GM21447 (cell line): Measurements from ENCODE around the gene RANBP9.

Experiments
- ATAC-seq: cut with Tn5 transposase; IDR thresholded peaks from one replicate; pipeline ENCODE4 v1.9.1; 2021; ENCODE audit not compliant: unreplicated experiment

RANBP9 gene

DNA sequence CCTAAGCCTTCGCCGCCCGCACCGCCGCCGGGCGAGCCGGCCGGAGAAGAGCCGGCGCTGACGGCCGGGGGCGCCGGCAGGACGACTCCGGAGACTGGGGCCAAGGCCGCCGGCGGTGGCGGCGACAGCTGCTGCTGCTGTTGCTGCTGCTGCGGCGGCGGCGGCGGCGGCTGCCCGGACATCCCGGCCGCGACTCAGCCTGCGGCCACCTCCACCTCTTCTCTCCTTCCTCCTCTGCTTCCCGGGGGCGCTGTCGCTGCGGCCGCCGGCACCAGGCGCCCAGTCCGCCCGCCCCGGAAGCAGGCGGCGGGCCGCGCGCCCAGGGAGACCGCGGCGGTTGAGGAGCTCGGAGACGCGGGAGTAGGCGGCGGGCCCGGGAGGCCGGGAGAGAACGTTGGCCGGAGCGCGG lies 307 bp downstream of the RANBP9 start:
- ATAC-seq = peak; percentile 47

DNA sequence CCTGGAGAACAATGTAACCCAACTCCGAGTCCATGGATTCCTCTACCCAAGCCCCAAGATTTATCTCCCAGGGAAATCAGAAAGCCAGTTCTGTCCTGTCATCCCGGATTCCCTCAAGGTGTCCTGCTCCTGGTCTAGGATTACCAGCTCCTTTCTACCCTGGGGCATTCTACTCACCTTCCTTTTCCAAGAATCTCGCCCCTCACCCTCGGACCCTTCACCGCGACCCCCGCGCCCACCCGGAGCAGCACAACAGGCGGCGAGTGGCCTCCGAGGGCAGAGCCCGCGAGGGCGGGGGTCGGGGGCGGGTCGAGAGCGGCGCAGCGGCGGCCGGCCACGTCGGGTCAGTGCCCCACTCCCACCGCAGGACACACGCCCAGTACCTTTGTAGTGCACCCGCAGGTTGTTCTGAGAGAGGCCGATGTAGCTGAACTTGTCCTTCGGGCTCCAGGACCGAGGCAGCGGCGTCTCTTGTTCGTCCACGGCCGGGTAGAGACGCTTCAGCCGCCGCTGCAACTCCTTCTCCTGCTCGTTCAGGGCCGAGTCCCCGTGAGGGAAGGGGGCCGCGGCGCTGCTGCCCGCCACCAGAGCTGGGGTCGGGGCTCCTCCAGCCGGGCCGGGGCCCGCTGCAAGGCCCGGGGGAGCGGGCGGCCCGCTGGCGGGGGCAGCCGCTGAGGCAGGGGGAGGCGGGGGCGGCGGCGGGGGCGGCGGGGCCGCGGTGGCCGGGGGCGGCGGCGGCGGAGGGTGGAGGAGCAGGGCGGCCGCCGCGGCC lies 897 bp downstream of the RANBP9 start:
- ATAC-seq = peak; percentile 17

DNA sequence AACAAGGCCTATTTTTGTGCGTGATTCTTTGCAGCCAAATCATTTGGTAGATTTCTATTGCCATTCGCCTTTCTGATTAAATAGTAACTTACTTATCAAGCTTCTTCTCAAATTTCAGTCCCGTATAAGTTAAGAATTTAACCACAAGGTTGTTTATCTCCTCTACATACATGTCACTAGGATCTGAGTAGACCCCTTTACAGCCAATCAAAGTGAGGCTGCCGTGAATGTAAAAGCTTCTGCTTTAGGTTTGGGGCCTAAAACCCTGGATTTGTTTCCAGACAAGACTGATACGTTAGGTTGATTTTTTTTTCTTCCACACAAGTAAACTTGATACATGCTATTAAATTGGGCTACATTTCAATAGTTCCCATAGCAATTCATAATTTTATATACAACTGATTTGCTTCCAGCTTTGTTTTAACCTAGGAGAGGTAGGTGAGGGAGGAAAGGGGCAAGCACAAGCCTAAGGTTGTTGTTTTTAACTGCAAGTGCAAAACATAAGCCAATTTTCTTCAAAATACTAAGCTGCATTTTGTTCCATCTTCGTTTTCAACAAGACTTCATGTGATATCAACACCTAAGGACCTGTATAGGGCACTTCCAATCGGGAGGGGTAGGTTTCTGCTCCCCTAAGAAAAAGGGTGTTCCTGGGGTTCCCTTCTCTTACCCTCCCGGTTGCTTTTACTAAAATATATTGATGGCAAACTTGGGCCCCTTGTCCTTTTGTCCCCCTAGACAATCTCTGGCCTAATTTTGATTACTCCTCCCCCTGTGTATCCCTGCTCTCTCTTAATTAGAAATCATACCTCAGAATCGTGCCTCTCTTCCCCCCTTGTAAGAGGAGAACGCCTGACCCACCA lies 1.7 kb downstream of the RANBP9 start:
- ATAC-seq = no peak

DNA sequence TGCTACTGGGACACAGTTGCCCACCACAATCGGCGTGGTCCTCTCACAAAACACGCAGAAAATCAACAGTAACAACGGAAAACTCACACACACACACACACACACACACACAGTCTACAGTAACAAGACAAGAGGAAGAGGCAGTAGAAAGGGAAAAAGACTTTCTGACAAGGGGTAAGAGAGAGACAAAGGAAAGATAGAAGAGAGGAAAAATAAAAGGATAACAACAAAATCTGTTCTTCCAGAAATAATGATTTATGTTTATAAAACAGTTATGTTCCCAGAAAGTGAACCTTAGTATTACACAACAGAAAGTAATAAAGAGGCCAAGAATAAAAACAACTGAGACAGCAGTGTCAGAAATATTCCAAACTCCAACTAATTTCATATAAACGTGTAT lies 2.9 kb downstream of the RANBP9 start:
- no peak for ATAC-seq

DNA sequence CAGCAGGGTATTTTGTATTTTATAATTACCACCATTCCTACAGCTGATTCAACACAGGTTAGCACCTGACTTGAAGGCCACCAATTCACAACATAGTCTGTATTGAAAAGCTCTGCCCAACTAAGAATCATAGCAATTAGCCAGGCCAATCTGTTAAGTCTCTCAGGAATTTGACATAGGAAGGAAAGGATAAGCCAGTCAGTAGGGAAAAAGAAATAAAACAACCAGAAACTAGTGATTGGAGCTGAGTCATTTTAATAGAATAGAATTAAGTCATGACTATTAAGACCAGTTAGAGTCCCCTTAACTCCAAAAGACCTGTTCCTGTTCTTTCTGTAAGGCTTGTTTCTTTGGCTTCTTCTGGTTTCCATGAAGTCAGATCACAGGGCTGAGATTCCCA lies 8.1 kb downstream of the RANBP9 start:
- ATAC-seq = no peak

DNA sequence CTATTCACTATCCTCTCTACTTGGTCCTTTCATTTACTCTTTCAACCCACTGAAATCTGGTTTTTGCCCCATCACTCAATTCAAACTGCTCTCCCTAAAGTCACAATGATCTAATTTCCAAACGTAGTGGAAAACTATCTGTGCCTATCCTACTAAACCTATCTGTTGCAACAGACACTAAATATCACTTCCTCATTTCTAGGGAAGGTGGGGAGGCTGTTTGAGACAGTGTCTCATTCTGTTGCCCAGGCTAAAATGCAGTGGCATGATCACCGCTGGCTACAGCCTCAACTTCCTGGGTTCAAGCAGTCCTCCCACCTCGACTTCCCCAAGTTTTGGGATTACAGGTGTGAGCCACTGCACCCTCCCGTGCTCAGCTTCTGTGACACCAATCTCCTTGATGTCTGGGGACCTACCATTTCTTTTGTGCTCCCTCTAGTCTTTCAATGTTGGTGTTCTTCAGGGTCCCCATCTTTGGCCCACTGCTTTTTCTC lies 8.8 kb downstream of the RANBP9 start:
- ATAC-seq = peak; percentile 60

DNA sequence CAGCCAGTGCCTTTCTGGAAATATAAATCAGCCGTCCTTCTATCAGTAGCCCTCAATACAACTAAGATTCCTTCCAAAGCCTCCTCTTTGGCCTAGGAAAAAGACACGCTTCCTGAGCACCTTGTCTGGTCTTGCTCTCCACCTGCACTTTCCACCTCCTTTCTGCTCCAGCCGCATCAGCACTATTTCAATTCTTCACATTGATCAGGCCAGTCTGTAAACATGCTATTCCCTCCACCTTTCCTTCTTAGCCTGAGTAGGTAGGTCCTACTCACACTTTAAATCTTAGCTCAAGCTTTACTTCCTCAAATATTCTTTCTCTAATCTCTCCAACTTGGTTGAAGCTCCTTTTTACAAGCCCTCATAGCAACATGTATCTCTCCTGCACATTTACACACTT lies 11.4 kb downstream of the RANBP9 start:
- ATAC-seq = no peak

DNA sequence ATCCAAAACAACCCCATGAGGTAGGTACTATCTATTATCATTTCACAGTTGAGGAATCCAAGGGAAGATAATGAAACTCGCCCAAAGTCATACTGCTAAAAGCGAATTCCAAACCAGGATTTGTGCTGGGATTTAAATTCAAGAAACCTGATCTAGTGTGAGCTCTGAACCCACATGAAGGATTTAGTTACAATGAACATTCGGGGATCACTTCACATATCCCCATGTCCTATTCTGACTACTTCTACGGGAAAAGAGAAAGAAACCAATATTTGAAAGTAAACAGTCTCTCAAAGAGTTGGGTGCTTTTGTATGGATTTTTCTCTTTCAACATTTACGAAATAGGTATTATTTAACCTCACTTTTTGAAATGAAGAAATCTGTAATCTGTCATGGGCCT lies 12.9 kb downstream of the RANBP9 start:
- ATAC-seq = no peak

DNA sequence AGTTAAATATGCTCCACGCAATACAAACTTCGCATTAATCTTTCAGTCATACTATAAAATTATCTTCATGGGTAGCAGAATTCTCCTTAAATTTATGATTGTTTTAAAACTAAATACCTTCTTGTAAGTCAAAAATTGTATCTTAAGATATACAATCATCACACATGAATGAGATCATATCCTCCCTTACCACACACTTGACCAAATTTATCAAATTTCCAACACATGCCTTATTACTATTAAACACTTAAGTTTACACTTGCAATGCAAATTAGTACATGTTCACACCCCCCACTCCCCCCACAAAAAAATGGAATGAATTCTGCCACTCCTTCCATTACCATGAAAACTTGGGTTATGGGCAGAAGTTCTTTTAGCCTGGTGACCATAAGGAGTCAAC lies 13.8 kb downstream of the RANBP9 start:
- no peak for ATAC-seq

DNA sequence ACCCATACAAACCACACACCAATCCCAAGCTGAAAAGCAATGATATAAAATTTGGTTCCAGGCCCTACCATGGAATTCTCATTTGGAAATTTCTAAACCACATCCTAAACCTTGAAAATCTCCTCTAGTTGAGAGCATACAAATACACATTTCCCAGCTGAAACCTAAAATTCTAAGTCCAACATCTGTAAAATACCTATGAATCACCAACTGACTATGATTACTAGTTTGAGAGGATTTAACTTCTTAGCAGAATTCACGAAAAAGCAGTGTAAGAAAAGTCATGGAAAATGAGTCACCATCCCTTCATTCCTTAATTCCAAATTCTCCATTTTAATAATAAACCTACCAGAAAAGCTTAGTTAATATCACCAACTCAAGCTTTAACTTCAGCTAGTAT lies 15.4 kb downstream of the RANBP9 start:
- ATAC-seq = no peak

DNA sequence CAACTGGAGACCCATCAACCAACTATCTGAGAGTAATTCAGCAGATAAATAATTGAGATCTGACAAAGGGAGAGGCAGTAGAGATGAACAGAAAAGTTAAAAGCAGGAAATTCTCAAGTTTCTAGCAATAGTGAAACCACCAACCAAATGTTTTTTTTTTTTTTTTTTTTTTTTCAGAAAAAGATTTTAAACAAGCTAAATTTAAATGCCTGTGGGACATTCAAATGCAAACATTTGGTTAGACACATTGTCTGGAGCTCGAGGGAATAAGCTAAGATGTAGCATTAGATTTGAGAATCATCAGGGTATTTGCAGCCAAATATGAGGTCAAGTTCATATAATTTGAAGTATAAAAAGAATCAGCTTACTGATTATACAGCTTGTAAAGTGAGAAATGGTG lies 16.4 kb downstream of the RANBP9 start:
- ATAC-seq = no peak

DNA sequence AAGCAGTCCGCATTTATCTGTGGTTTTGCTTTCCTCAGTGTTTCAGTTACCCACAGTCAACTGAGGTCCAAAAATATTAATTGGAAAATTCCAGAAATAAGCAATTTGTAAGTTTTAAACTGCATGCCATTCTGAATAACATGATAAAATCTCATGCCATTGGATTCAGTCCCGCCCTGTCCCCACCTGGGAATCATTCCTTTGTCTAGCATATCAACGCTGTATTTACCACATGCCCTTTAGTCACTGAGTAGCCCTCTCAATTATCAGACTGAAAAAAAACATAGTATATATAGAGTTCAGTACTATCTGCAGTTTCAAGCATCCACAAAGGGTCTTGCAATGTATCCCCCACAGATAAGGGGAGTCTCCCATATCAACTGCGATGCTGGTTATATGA lies 17.1 kb downstream of the RANBP9 start:
- ATAC-seq = no peak

DNA sequence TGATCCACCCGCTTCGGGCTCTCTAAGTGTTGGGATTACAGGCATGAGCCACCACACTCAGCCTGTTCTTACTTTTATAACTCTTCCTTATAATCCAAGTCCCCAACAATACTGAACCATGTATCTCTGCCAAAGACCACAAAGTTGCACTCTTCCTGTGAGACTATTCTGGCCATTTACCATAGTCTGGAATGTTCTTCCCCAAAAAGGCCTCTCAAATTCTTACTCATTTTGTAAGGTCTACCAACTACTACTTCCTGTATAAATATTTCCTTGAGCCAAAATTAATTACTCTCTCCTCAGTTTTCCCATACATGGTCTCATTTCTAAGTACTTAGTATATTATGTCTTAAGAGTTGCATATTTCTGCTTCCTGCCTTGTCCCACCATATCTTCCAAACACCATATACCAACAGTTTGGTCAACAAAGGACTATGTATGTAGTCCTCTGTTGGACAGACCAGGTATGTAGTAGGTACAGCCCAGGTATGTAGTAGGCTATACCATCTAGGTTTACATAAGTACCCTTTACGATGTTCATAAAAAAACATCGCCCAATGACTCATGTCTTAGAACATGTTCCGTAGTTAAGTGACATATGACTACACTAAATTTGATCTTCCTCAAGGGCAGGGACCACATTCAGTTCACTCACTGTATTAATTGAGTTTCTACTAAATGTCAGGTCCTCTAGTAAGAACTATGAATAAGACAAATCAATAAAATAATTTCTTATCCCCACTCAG lies 22.0 kb downstream of the RANBP9 start:
- no peak for ATAC-seq

DNA sequence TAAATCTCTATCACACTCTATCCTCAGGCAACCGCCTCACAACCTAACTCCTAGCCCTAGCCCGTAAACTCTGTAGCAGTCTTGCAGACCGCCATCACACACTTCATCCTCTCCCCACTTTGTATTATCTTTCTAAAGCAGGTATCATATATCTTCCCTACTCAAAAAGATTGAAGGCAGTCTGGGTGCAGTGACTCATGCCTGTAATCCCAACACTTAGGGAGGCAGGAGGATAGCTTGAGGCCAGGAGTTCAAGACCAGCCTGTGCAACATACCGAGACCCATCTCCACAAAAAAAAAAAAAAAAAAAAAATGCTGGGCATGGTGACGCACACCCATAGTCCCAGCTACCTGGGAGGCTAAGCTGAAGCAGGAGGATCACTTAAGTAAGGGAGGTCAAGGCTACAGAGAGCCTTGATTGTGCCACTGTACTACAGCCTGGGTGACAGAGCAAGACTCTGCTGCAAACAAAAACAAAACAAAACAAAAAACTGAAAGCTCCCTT lies 22.9 kb downstream of the RANBP9 start:
- no peak for ATAC-seq

DNA sequence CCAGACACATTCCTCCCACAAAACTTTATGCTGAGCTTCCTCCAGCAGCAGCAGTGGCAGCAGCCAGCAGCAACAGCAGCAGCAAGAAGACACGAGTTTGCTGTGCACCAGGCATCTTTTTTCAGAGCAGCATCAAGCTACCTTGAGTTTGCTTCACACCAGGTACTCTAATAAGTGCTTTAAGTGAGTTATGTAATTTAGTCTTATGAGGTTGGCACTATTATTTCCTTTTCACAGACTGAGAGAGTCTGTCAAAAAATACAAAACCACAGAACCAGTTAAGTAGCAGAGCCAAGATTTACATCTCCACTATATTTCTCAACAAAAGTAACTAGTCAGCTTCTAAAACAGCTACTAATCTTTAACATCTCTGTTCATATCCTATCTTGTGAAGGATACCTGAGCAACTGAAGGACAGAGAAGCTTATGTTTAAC lies 23.7 kb downstream of the RANBP9 start:
- no peak for ATAC-seq

DNA sequence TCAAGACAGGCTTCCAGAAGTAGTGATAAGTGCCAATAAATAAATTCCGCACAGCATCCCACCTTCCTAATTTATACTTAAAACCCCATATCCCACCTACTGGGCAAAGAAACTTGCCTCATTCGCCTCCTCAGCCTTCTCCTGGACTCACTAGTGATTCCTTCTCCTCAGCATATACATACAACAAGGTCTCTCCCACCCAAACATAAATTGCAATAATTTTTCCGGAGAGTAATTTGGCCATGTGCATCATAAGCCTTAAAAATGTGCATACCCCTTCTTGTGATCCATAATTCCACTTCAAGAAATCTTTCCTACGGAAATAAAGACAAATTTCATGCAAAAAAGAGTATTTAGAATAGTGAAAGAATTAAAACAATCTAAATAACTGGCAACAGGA lies 26.8 kb downstream of the RANBP9 start:
- ATAC-seq = no peak

DNA sequence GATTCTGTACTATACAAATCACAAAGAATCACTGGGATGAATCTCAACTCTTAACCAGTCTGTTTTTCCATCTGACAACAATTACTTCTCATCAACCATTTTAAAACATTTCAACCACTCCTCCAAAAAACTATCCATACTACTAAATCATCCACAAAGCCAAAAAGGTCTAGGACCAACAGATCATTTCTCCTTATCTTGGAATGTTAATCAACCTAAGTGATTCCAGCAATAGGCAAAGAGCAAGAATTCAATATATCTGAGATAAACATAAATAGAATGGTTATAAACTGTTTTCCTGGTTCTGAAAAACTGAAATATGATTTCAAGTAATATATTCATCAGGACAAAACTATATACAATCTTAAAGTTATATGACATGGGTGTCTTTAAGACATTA lies 28.6 kb downstream of the RANBP9 start:
- ATAC-seq = no peak

DNA sequence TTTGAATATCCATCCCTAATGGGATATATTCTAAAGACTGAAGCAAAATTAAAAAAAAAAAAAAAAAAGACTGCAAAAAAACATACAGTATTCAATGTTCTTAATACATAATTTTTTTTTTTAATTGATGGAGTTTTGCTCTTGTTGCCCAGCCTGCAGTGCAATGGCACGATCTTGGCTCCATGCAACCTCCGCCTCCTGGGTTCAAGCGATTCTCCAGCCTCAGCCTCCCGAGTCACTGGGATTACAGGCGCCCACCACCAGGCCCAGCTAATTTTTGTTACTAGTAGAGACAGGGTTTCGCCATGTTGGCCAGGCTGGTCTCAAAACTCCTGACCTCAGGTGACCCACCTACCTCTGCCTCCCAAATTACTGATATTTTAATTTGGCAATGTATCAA lies 29.3 kb downstream of the RANBP9 start:
- no peak for ATAC-seq

DNA sequence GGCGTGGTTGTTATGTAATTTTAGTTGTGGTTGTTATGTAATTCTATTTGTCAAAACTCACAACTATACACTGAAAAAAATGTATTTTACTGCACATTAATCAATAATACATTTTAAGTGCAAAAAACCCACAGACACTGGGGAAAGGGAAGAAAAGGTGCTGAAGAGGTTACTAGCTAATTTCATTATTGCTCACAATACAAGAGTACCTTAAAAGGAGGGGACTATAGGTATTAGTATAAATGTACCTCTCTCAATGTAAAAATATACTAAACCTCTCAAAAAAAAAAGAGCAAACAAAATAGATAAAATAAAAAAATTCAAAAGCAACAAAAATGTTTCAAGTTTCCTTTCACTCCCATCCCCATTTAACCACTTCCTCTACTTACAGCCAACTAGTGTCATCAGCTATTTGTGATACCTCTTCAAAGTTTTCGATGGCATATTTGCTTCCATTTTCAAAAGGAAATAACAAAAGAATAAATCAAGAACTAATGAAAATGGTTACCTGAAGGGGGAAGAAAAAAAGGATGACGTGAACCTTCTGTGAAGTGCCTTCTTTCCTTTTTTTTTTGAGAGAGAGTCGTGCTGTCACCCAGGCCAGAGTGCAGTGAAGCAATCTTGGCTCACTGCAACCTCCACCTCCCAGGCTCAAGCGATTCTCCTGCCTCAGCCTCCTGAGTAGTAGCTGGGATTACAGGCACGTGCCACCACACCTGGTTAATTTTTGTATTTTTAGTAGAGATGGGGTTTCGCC lies 30.2 kb downstream of the RANBP9 start:
- ATAC-seq = peak; percentile 82

DNA sequence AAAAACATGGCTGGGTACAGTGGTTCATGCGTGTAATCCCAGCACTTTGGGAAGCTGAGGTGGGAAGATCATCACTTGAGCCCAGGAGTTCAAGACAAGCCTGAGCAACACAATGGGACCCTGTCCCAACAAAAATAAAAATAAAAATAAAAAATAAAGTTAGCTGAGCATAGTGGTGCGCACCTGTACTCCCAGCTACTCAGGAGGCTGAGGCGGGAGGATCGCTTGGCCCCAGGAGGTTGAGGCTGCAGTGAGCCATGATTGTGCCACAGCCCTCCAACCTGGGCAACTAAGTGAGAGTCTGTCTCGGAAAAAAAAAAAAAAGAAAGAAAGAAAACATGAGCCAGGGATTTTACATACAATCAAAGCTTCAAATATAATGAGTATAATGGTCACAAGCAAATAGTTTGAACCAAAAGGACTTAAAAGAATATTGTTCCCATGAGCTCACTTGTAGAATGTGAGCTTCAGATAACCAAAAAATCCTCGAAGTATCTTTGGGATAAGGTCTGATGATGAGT lies 31.1 kb downstream of the RANBP9 start:
- ATAC-seq = no peak
